ENCODE results near the gene RERE. TPM values are rescaled to one million over a fixed set of nuclear protein-coding genes. Genes with fewer than 3 reads are reported as not detected.
A peak's percentile ranks its signal among the peaks of the same experiment; 100 is the strongest.

The RERE gene
- total and polyA plus RNA-seq, 2 experiments from 2014 or later, result 148 to 170 TPM

GRCh38 chr1:8547791-8548190 lies 269.6 kb downstream of the RERE start:
- H4K20me1 ChIP-seq (replicated peaks; ENCODE audit: insufficient read depth), result peaks cover 15% of the 10 kb centered on the region
- no peaks in the 10 kb centered on the region for H3K27me3 ChIP-seq (ENCODE audit: insufficient read depth)
- no peak overlapping the region for H3K4me2 ChIP-seq
- TF ChIP-seq ZNF462 (CRISPR knock-in tag; IDR thresholded peaks at IDR 0.05), result no peak
- no peak for TF ChIP-seq POLR2AphosphoS5 (IDR thresholded peaks at IDR 0.05; ENCODE audit: low read depth)
- TF ChIP-seq REST (IDR thresholded peaks at IDR 0.05; ENCODE audit: unreplicated experiment), result no peak
- TF ChIP-seq ETS1 (IDR thresholded peaks at IDR 0.05), result no peak
- TF ChIP-seq EZH2 (IDR thresholded peaks at IDR 0.05; ENCODE audit: low read depth, unreplicated experiment), result no peak
- no peak for TF ChIP-seq EZH2phosphoT487 (IDR thresholded peaks at IDR 0.05; ENCODE audit: unreplicated experiment)
- TF ChIP-seq ZNF114 (CRISPR knock-in tag; IDR thresholded peaks at IDR 0.05), result no peak
- TF ChIP-seq ZNF331 (CRISPR knock-in tag; IDR thresholded peaks at IDR 0.05; ENCODE audit: low read depth), result no peak
- TF ChIP-seq STAT1 (IDR thresholded peaks at IDR 0.05; ENCODE audit: unreplicated experiment), result no peak
- TF ChIP-seq CREB1 (CRISPR knock-in tag; IDR thresholded peaks at IDR 0.05; ENCODE audit: low read depth), result no peak
- TF ChIP-seq CTCF (conservative IDR thresholded peaks at IDR 0.05; ENCODE audit: low read depth in 2 of 2), result no peak
- 0 out of 2 replicates have a peak overlapping the region, but pooled peaks have one; percentile 18 for H3K27ac ChIP-seq (ENCODE audit: low read depth)
- DNase-seq (ENCODE audit: low spot score) (no peak), ATAC-seq (no peak)
- peaks cover 23% of the 10 kb centered on the region for H3K36me3 Mint-ChIP-seq (ENCODE audit: low read depth)
- no peaks in the 10 kb centered on the region for H3K9me3 Mint-ChIP-seq
- H3K4me3 ChIP-seq, result no peak overlapping the region
- H3K36me3 ChIP-seq (ENCODE audit: insufficient read depth), result no peaks in the 10 kb centered on the region
- peaks cover 77% of the 10 kb centered on the region for H3K79me2 ChIP-seq (replicated peaks; ENCODE audit: insufficient read depth)
- peaks cover 5% of the 10 kb centered on the region for H3K27me3 Mint-ChIP-seq (ENCODE audit: insufficient read depth, low read depth, poor library complexity)
- no peaks in the 10 kb centered on the region for H3K4me1 ChIP-seq (ENCODE audit: insufficient read depth)
- no peak overlapping the region for H3K27ac Mint-ChIP-seq
- H3K9me2 ChIP-seq (ENCODE audit: insufficient read depth), result no peaks in the 10 kb centered on the region
- H3K4me3 Mint-ChIP-seq, result no peak overlapping the region
- no peaks in the 10 kb centered on the region for H3F3A ChIP-seq (replicated peaks; ENCODE audit: low read depth)
- H2AFZ ChIP-seq, result no peak overlapping the region
- H3K4me1 Mint-ChIP-seq, result peaks cover 15% of the 10 kb centered on the region
